ENCODE data around the gene VPS45. TPM values are rescaled to one million over a fixed set of nuclear protein-coding genes. Genes with fewer than 3 reads are reported as not detected.

Gene VPS45
- total and polyA plus RNA-seq, 2 donors from 2014 or later: 33.1 to 41.7 TPM

DNA sequence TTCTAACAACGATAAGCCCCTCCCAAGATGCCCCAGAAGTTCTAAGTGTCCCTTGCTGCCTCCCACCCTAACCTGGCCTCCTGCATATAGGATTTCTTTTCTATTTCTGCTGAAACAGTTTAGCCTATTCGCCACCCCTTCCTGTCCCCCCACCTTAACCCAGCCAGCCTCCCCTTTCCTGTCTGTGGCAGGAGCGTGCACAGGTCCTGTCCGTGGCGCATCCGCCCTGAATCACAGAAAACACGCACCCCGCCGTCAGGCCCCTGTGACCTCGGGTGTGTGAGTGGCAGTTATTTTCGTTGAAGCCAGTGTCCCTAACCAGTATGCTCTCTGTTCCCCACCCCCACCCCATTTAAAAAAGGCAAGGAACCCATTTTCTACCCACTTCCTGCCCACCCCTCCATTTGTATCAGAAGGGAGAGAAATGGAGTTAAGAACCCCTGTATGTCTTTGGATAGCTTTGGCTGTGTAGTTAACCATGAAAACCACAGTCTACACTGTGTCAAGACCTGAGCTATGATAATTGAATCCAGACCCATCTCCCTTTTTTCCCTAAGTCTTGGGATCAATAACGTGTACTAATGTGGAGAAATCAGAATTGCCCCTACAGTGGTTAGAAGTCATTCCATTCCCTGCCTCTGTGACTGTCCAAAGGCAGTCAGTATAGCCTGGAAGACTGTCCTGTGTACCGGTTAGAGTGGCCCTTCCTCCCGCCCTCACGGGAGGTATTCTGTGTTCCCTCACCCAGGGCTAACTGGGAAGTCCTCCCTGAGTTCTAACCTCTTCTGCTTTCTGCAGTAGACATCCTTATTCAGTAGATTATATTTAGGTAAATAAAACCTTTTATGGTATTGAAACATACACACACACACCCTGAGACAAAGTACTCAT lies 84.0 kb downstream of the VPS45 start:
- Histone ChIP-seq H3K27ac (ENCODE audit: low read depth in 2 of 2, low read length in 2 of 2) (peak overlapping the region; percentile 37 to 80), H3K9me3 (ENCODE audit: control insufficient read depth in 2 of 3, insufficient read depth in 1 of 3, low read length in 3 of 3) (no peaks in the 10 kb centered on the region), H3K9ac (ENCODE audit: low read length in 3 of 3) (peak overlapping the region; percentile 65 to 71 (median 68)), H3K4me1 (ENCODE audit: control insufficient read depth in 2 of 3, insufficient read depth in 2 of 3, low read depth in 1 of 3, low read length in 3 of 3) (peaks cover 0 to 5% (median 0%) of the 10 kb centered on the region in 3 donors), H3K36me3 (ENCODE audit: control insufficient read depth in 2 of 3, insufficient read depth in 3 of 3, low read length in 3 of 3) (peaks cover 2 to 10% (median 2%) of the 10 kb centered on the region in 3 donors), H3K4me3 (ENCODE audit: low read length in 3 of 3) (peak overlapping the region; percentile 53 to 74 (median 54)), H3K27me3 (ENCODE audit: control insufficient read depth, insufficient read depth, low read length) (no peaks in the 10 kb centered on the region)
- FAIRE-seq (no peak), DNase-seq (peak in 4 of 5 donors; percentile 28 to 78 (median 56))
- intact Hi-C loops (cut with DNase I): loop anchor here (10.0 kb wide), 1 partner anchor 57 kb away; no protein-coding TSS in a partner anchor
- TF ChIP-seq, protein P1, sequence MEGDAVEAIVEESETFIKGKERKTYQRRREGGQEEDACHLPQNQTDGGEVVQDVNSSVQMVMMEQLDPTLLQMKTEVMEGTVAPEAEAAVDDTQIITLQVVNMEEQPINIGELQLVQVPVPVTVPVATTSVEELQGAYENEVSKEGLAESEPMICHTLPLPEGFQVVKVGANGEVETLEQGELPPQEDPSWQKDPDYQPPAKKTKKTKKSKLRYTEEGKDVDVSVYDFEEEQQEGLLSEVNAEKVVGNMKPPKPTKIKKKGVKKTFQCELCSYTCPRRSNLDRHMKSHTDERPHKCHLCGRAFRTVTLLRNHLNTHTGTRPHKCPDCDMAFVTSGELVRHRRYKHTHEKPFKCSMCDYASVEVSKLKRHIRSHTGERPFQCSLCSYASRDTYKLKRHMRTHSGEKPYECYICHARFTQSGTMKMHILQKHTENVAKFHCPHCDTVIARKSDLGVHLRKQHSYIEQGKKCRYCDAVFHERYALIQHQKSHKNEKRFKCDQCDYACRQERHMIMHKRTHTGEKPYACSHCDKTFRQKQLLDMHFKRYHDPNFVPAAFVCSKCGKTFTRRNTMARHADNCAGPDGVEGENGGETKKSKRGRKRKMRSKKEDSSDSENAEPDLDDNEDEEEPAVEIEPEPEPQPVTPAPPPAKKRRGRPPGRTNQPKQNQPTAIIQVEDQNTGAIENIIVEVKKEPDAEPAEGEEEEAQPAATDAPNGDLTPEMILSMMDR (IDR thresholded peaks at IDR 0.05; ENCODE audit: borderline replicate concordance, extremely low read depth, insufficient read depth): no peak

DNA sequence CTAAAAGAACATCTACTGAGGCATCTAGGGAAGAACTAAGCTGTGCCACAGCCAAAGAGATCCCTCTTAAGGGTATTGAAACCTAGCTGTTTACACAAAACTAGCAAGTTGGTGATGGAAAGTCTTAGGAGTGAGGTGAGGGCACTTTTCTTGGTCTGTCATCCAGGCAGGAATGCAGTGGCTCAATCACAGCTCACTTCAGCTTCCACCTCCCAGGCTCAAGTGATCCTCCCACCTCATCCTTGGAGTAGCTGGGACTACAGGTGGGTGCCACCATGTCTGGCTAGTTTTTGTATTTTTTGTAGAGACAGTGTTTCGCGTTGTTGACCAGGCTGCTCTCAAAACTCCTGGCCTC lies 84.6 kb downstream of the VPS45 start:
- peak overlapping the region; percentile 37 to 80 for H3K27ac ChIP-seq (ENCODE audit: low read depth in 2 of 2, low read length in 2 of 2)
- FAIRE-seq: no peak
- H3K36me3 ChIP-seq (ENCODE audit: control insufficient read depth in 2 of 3, insufficient read depth in 3 of 3, low read length in 3 of 3): peaks cover 2 to 10% (median 5%) of the 10 kb centered on the region in 3 donors
- peaks cover 0 to 5% (median 0%) of the 10 kb centered on the region in 3 donors for H3K4me1 ChIP-seq (ENCODE audit: control insufficient read depth in 2 of 3, insufficient read depth in 2 of 3, low read depth in 1 of 3, low read length in 3 of 3)
- H3K9ac ChIP-seq (ENCODE audit: low read length in 3 of 3): no peak overlapping the region
- H3K4me3 ChIP-seq (ENCODE audit: low read length in 3 of 3): peak overlapping the region in 2 of 3 donors; percentile 22 to 53
- H3K9me3 ChIP-seq (ENCODE audit: control insufficient read depth in 2 of 3, insufficient read depth in 1 of 3, low read length in 3 of 3): no peaks in the 10 kb centered on the region
- DNase-seq: peak in 1 of 5 donors; percentile 27
- TF ChIP-seq, protein P1 (IDR thresholded peaks at IDR 0.05; ENCODE audit: borderline replicate concordance, extremely low read depth, insufficient read depth): no peak
- intact Hi-C loops (cut with DNase I): loop anchor here (10.0 kb wide), 1 partner anchor 57 kb away; no protein-coding TSS in a partner anchor
- H3K27me3 ChIP-seq (ENCODE audit: control insufficient read depth, insufficient read depth, low read length): no peaks in the 10 kb centered on the region

DNA sequence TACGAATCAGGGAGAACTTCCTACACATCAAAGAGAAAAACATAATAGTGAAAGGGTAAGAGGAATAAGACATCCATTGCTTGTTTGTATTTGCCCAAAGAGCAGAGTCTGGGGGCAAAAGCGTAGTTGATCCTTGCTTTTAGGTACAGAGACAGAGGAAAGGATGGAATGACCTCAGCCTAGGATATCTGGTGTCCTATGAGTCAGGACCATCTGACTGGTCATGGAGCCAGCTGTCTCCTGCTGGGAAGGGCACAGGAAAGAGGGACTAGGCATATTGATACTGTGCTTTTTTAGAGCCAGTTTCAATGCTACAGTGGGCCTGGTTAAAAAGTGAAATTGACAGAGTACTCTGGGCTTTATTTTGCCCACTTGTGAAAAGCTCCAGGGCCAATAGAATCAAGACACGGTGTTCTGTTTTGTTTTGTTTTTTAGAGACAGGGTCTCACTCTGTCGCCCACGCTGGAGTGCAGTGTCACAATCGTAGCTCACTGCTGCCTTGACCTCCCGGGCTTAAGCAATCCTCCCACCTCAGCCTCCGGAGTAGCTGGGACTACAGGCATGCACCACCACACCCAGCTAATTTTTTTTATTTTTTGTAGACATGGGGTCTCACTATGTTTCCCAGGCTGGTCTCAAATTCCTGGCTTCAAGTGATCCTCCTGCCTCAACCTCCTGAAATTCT lies 85.3 kb downstream of the VPS45 start:
- Histone ChIP-seq H3K36me3 (ENCODE audit: control insufficient read depth in 2 of 3, insufficient read depth in 3 of 3, low read length in 3 of 3) (peaks cover 2 to 12% (median 5%) of the 10 kb centered on the region in 3 donors), H3K9ac (ENCODE audit: low read length in 3 of 3) (peak overlapping the region in 1 of 3 donors; percentile 39), H3K9me3 (ENCODE audit: control insufficient read depth in 2 of 3, insufficient read depth in 1 of 3, low read length in 3 of 3) (no peaks in the 10 kb centered on the region), H3K4me3 (ENCODE audit: low read length in 3 of 3) (no peak overlapping the region), H3K27ac (ENCODE audit: low read depth in 2 of 2, low read length in 2 of 2) (peak overlapping the region in 1 of 2 donors; percentile 59), H3K27me3 (ENCODE audit: control insufficient read depth, insufficient read depth, low read length) (no peaks in the 10 kb centered on the region), H3K4me1 (ENCODE audit: control insufficient read depth in 2 of 3, insufficient read depth in 2 of 3, low read depth in 1 of 3, low read length in 3 of 3) (peaks cover 0 to 5% (median 0%) of the 10 kb centered on the region in 3 donors)
- FAIRE-seq (no peak), DNase-seq (peak in 1 of 5 donors; percentile 23)
- TF ChIP-seq, protein P1 (IDR thresholded peaks at IDR 0.05; ENCODE audit: borderline replicate concordance, extremely low read depth, insufficient read depth): no peak
- intact Hi-C loops (cut with DNase I): loop anchor here (10.0 kb wide), 1 partner anchor 58 kb away; no protein-coding TSS in a partner anchor

Data from kidney (tissue), 14 donors.